ENCODE results near the gene TMEM170A. TPM values are rescaled to one million over a fixed set of nuclear protein-coding genes. Genes with fewer than 3 reads are reported as not detected.
A peak's percentile ranks its signal among the peaks of the same experiment; 100 is the strongest.
"Not testable (repeated sequence)": the region's sequence is repeated elsewhere in the genome, so short reads cannot be mapped to it uniquely, and the experiment has no call there.

TMEM170A gene, protein sequence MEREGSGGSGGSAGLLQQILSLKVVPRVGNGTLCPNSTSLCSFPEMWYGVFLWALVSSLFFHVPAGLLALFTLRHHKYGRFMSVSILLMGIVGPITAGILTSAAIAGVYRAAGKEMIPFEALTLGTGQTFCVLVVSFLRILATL
- total RNA-seq = 10 to 100 TPM; 39.7 to 46.5 TPM
- 48.8 to 48.9 reads per million in 2 donors for total RNA-seq

DNA sequence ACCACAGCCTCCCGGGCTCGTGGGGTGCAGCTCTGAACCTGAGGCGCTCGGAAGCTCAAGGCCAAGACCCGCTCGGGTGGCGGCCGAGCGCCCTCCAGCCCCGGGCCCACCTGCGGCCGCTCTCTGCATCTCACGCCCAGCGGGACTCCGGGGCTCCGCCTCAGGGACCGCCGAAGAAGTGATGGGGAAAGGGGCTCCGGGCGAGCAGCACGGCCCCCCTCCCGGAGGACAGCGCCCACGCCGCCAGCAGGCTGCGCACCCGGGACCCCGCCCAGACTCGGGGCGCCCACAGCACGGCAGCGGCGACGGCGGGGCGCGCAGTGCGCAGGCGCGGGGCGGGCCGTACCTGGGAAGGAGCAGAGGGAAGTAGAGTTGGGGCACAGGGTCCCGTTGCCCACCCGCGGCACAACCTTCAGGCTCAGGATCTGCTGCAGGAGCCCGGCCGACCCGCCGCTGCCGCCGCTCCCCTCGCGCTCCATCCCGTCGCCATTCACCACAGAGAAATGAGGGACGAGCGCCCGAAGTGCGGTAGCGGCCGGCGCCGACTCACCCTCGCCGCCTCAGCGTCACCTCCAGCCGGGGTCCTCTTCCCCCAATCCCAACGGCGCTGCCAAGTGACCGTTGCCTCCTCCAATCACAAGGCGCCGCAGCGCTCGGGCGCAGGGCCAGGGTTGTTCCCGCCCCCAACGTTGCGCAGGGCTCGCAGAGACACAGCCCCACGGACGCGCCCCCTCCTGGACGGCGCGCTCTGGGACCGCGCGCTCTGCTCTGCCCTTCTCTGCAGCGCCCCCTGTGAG is at the start of gene TMEM170A:
TMEM170A (minus strand) TSS at position 568 of the 797 bp plus-strand sequence; CDS start at position 479, 89 bp downstream.
- ATAC-seq (peak; percentile 91), DNase-seq (peak; percentile 98 to 99 (median 99))
- Mint-ChIP-seq H3K27me3 (no peaks in the 10 kb centered on the region), H3K36me3 (ENCODE audit: low read depth) (no peaks in the 10 kb centered on the region), H3K4me3 (peak within 1 kb of the TSS; percentile 97), H3K27ac (peak within 1 kb of the TSS; percentile 90), H3K4me1 (peaks cover 39% of the 10 kb centered on the region)
- H3K9me3 ChIP-seq (ENCODE audit: control insufficient read depth, low read length, poor library complexity, severe bottlenecking) = no peaks in the 10 kb centered on the region

DNA sequence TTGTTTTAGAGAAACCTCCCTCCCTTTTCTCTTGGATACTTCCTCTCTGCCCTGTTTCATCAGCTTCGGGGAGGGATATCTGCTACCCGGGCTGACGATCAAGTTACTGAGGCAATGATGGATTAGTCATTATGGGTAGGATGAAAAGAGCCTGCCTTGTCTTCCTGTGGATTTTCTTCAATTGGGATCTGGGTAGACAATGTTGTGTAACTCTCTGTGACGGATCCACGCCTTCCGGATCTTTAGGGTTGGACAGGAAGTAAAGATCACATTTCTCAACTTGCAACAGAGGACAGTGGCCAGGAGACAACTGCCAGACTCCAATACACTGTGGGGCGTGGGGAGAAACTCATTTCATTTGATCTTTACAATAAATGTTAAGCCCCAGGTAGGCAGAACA is 42.1 kb upstream of the TMEM170A start:
- DNase-seq = no peak
- ATAC-seq = no peak
- Mint-ChIP-seq H3K36me3 (ENCODE audit: low read depth) (no peaks in the 10 kb centered on the region), H3K4me1 (peaks cover 4% of the 10 kb centered on the region), H3K4me3 (no peak overlapping the region), H3K27ac (no peak overlapping the region), H3K27me3 (peaks cover 37% of the 10 kb centered on the region)
- H3K9me3 ChIP-seq (ENCODE audit: control insufficient read depth, low read length, poor library complexity, severe bottlenecking) = no peaks in the 10 kb centered on the region

DNA sequence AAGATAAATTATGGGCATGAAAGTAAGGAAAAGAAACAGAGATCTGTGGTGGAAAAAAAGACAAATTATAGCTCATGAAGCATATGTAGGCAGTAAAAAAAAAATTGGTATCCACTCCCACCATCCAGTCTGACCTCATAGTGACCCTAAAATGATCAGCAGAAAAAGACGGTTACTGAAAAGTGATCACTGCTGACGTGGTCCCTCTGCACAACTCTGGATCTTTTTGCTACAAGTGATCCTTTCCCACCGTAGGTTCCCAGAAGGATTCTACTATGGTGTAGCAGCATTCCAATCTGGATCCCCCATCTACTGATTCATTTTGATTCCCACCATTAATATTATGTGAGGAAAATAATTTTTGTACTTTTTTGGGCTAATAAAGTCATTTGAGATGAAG is 41.6 kb upstream of the TMEM170A start:
- H3K27me3 Mint-ChIP-seq = peaks cover 37% of the 10 kb centered on the region
- H3K27ac Mint-ChIP-seq = no peak overlapping the region
- ATAC-seq (no peak), DNase-seq (no peak)
- no peaks in the 10 kb centered on the region for H3K36me3 Mint-ChIP-seq (ENCODE audit: low read depth)
- H3K9me3 ChIP-seq (ENCODE audit: control insufficient read depth, low read length, poor library complexity, severe bottlenecking) = no peaks in the 10 kb centered on the region
- no peak overlapping the region for H3K4me3 Mint-ChIP-seq
- H3K4me1 Mint-ChIP-seq = peaks cover 4% of the 10 kb centered on the region

DNA sequence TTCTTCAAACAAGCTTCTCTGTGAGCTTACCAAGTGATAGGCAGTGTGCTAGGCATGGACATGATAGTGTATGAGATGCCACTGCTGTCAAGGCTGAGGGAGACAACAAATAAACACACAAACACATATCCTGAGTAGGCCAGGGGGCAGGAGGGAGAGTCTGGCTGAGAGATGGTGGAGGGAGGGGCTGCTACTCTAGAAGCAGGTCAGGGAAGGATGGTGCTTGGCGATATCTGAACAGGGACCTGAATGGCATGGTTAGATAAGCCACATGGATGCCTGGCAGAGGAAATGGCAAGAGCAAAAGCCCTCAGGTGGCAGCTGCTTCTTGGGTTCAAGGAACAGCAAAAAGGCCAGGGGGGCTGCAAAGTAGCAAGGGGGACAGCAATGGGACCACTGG is 39.3 kb upstream of the TMEM170A start:
- ATAC-seq (no peak), DNase-seq (no peak)
- Mint-ChIP-seq H3K27ac (no peak overlapping the region), H3K27me3 (peaks cover 37% of the 10 kb centered on the region), H3K36me3 (ENCODE audit: low read depth) (no peaks in the 10 kb centered on the region), H3K4me1 (peaks cover 4% of the 10 kb centered on the region), H3K4me3 (no peak overlapping the region)
- no peaks in the 10 kb centered on the region for H3K9me3 ChIP-seq (ENCODE audit: control insufficient read depth, low read length, poor library complexity, severe bottlenecking)

DNA sequence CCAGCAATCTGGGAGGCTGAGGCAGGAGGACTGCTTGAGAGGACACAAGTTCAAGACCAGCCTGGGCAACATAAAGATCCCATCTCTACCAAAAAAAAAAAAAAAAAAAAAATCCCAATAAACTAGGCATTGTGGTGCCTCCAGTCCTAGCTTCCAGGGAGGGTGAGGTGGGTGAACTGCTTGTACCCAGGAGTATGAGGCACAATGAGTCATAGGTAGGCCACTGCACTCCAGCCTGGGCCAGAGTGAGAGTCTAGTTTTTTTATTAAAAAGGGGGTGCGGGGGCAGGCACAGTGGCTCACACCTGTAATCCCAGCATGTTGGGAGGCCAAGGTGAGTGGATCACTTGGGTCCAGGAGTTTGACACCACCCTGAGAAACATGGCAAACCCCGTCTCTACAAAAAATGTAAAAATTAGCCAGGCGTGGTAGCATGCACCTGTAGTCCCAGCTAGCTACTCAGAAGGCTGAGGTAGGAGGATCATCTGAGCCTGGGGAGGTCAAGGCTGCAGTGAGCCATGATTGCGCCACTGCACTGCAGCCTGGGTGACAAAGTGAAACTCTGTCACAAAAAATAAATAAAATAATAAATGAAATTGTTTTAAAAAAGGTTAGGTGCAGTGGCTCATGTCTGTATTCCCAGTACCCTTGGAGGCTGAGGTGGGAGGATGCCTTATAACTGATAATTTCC is 38.6 kb upstream of the TMEM170A start:
- H3K4me3 Mint-ChIP-seq = no peak overlapping the region
- no peaks in the 10 kb centered on the region for H3K36me3 Mint-ChIP-seq (ENCODE audit: low read depth)
- no peak for ATAC-seq
- no peaks in the 10 kb centered on the region for H3K9me3 ChIP-seq (ENCODE audit: control insufficient read depth, low read length, poor library complexity, severe bottlenecking)
- no peak for DNase-seq
- H3K4me1 Mint-ChIP-seq = peaks cover 4% of the 10 kb centered on the region
- H3K27ac Mint-ChIP-seq = no peak overlapping the region
- H3K27me3 Mint-ChIP-seq = peaks cover 32% of the 10 kb centered on the region

DNA sequence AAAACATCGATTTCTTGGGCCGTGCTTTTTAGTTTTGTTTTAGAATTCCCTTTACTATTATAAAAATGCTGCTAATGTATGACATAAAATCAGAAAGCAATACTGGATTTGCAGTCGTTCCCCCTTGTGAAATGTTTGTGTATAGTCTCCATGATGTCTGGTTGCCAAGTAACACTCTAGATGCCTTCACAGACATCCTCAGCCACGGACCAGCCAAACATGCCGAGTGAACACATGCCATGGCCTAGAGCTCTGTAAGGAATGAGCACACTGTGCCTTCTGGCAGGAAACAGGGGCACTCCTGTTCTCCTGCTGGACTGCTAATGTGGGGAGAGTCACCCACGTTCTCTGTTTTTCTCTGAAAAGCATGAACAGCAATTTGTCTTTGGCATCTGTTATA is 37.3 kb upstream of the TMEM170A start:
- not testable (repeated sequence) for H3K4me3 Mint-ChIP-seq; DNase-seq; ATAC-seq; H3K36me3 Mint-ChIP-seq (ENCODE audit: low read depth); H3K4me1 Mint-ChIP-seq; H3K27ac Mint-ChIP-seq; H3K9me3 ChIP-seq (ENCODE audit: control insufficient read depth, low read length, poor library complexity, severe bottlenecking)
- peaks cover 33% of the 10 kb centered on the region for H3K27me3 Mint-ChIP-seq

DNA sequence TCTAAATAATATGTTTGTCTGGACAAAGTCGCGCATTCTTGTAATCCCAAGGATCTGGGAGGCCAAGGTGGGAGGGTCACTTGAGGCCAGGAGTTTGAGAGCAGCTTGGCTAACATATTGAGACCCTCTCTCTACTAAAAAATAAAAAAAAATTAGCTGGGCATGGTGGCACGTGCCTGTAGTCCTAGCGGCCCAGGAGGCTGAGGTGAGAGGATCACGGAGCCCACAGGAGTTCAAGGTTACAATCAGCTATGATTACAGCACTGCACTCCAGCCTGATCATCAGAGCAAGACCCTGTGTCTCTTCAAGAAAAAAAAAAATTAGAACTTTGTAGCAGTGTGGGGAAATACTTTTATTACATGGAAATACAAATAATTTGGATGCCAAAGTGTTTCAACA is 36.9 kb upstream of the TMEM170A start:
- H3K27me3 Mint-ChIP-seq = peaks cover 29% of the 10 kb centered on the region
- H3K4me1 Mint-ChIP-seq = no peaks in the 10 kb centered on the region
- ATAC-seq = no peak
- no peaks in the 10 kb centered on the region for H3K9me3 ChIP-seq (ENCODE audit: control insufficient read depth, low read length, poor library complexity, severe bottlenecking)
- no peaks in the 10 kb centered on the region for H3K36me3 Mint-ChIP-seq (ENCODE audit: low read depth)
- no peak for DNase-seq
- H3K27ac Mint-ChIP-seq = no peak overlapping the region
- H3K4me3 Mint-ChIP-seq = no peak overlapping the region

DNA sequence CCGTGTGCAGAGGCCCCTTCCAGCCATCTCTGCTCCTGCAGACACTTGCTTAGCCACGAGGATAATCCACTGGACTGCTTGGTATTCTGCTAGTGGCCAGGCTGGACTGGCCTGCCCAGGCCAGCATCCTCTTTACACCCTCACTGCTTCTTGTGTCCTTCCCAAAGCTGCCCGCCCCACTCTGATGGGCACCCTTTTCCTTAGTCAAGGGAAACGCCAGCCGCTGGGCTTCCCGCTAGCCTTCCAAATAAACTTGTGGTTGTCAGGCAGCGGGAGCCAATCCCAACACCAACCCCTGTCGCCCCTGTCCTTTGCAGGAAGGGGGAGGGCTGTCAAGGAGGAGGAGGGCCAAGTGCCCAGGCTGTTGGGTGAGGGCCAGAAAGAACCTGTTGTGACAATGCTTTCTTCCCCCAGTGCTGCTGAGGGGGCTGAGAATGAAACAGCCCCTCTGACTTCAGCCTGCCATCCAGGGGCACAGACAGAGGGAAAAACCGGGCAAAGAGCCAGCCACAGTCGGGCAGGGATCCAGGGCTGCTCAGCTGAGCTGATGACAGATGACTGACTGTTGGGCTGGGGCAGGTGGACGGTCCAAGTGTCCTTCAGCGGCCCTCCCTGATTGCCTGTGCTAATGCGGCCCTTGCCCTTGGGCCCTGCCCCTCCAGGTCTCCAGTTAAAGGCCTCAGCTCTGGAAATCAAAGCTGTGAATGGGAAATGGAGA is 34.3 kb upstream of the TMEM170A start:
- not testable (repeated sequence) for H3K4me1 Mint-ChIP-seq; DNase-seq; H3K4me3 Mint-ChIP-seq; H3K36me3 Mint-ChIP-seq (ENCODE audit: low read depth); H3K9me3 ChIP-seq (ENCODE audit: control insufficient read depth, low read length, poor library complexity, severe bottlenecking); ATAC-seq; H3K27ac Mint-ChIP-seq
- H3K27me3 Mint-ChIP-seq = peaks cover 24% of the 10 kb centered on the region

DNA sequence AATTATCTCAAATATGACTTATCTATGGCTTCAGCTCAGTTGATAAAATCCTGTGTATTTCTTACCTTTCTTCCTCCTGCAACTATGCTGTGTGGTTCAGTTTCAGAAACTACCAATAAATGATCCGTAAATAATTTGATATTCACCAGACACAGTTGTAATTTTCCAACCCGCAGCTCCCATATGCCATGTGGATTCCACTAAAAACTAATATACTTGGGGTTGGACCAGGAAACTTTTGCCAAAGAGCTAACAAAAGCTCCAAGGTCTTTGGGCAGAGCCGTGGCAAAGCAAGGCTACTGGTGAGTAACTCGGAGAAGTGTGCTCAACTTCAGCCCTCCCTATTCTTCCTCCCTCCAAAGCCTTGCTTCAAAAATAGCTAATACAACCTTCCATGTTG is 33.1 kb upstream of the TMEM170A start:
- no peaks in the 10 kb centered on the region for H3K9me3 ChIP-seq (ENCODE audit: control insufficient read depth, low read length, poor library complexity, severe bottlenecking)
- H3K36me3 Mint-ChIP-seq (ENCODE audit: low read depth) = no peaks in the 10 kb centered on the region
- DNase-seq (no peak), ATAC-seq (no peak)
- peaks cover 31% of the 10 kb centered on the region for H3K27me3 Mint-ChIP-seq
- H3K4me3 Mint-ChIP-seq = no peak overlapping the region
- H3K4me1 Mint-ChIP-seq = peaks cover 5% of the 10 kb centered on the region
- no peak overlapping the region for H3K27ac Mint-ChIP-seq

DNA sequence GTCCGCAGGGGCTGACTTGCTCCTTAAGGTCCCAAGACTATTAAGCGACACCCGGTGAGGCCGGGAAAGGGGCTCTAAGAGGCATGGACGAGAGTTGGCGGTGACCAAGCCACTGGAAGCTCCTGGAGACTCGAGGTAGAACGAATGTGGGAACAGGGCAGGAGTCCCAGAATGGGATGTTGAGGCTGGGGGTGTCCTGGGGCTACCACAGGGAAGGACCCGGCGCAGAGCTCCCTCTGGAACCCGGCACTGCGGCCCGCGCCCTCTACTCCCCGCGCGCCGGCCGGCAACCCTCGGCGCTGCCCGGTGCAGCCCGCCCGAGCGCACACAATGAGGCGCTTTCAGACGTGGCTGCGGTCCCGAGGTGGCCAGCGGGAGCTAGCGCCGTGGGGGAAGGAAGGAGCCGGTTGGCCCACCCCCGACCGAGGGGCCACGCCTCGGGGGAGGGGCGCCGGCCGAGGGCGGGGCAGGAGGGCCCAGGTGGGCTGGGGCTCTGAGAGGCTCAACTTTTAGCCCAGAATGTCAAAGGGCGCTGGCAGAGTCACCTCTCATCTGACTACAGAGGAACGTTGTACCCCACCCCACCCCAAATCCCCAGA is 30.7 kb upstream of the TMEM170A start, which contains the start of gene CHST6:
CHST6 (minus strand) TSS at position 366 of the 599 bp plus-strand sequence. CDS start 15,613 bp downstream, outside the sequence.
- Mint-ChIP-seq H3K27ac (no peak within 1 kb of the TSS), H3K36me3 (ENCODE audit: low read depth) (no peaks in the 10 kb centered on the region), H3K4me1 (peaks cover 5% of the 10 kb centered on the region), H3K4me3 (peak within 1 kb of the TSS; percentile 85), H3K27me3 (peaks cover 31% of the 10 kb centered on the region)
- ATAC-seq (peak; percentile 57), DNase-seq (no peak)
- H3K9me3 ChIP-seq (ENCODE audit: control insufficient read depth, low read length, poor library complexity, severe bottlenecking) = no peaks in the 10 kb centered on the region

DNA sequence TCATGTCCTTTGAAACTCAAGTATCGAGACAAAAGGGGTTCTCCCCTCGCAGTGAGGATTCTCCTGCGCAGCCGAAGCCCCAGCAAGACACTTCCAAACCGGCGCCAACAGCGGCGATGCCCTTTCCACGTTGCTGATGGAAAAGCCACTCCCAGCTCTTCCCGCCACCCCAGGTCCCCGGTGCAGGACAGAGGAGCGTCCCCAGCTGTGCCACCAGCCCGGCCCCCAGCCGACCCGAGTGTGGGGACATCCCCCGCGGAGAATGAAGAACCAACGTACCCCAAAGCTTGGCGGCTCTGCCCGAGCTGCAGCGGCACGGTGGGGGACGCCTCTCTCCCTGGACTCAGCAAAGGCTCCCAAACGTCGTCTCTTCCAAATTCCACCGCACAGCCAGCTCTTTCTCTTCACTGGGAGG is 30.2 kb upstream of the TMEM170A start:
- Mint-ChIP-seq H3K27ac (no peak overlapping the region), H3K27me3 (peaks cover 31% of the 10 kb centered on the region), H3K4me3 (peak overlapping the region; percentile 85), H3K36me3 (ENCODE audit: low read depth) (no peaks in the 10 kb centered on the region), H3K4me1 (peaks cover 5% of the 10 kb centered on the region)
- H3K9me3 ChIP-seq (ENCODE audit: control insufficient read depth, low read length, poor library complexity, severe bottlenecking) = no peaks in the 10 kb centered on the region
- ATAC-seq (no peak), DNase-seq (no peak)

DNA sequence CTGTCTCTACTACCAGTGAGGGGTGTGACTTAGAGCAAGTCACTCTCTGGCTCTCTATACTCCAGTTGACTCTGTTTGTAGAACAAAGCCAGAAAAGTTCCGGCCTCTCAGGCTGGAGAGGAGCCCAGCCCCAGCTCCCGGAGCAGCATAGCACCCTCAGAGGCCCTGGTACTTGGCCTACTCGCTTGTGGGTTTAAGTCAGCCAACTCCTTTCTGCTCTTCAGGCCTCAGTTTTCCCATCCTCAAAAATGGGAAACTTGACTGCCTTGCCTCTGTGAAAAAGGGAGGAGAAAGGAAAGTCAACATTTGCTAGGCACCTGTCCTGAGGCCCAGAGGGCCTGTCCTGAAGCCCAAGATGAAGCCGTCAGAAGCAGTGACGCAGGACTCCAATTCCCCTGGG is 29.7 kb upstream of the TMEM170A start:
- H3K9me3 ChIP-seq (ENCODE audit: control insufficient read depth, low read length, poor library complexity, severe bottlenecking) = no peaks in the 10 kb centered on the region
- Mint-ChIP-seq H3K4me3 (peak overlapping the region; percentile 85), H3K4me1 (peaks cover 5% of the 10 kb centered on the region), H3K27me3 (peaks cover 31% of the 10 kb centered on the region), H3K27ac (no peak overlapping the region), H3K36me3 (ENCODE audit: low read depth) (no peaks in the 10 kb centered on the region)
- DNase-seq (no peak), ATAC-seq (no peak)
